ENCODE results near the gene RETREG1.
"Not testable (repeated sequence)": the region's sequence is repeated elsewhere in the genome, so short reads cannot be mapped to it uniquely, and the experiment has no call there.

Gene RETREG1

DNA sequence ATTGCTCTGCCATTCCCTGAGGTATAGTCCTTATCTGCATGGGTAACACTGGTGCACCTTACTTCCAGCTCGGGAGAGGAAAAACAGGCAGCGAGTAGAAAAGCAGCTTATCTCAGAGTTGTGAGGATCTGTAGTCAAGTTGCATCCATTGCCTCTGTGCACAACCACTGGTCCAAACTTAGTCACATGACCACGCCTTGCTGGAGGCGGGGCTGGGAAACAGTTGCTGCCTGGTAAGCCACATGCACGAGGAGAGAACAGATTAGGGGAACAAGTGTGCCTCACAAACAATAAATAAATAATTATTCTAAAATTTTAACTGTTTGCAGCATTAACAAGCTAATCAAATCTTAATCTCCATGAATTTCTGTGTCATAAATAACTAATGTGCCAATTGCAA lies 169.8 kb downstream of the RETREG1 start:
- no peak for DNase-seq

DNA sequence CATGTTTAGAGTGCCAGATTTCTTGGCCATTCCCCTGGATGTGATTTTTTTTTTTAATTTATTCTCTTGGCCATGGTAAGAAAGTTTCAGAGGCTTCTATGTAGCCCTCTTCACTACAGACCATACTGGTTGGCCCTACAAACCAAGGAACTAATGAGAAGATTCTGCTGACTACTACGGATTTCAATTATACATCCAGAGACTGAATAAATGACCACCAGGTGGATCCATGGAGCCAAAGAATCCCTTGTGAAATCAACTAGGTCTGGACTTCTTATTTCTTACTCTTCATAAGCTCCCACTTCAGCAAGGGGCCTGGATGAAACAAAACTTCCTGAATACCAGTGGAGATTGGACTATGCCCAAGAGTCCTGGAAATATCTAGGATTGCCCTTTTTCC lies 178.8 kb downstream of the RETREG1 start:
- no peak for DNase-seq

DNA sequence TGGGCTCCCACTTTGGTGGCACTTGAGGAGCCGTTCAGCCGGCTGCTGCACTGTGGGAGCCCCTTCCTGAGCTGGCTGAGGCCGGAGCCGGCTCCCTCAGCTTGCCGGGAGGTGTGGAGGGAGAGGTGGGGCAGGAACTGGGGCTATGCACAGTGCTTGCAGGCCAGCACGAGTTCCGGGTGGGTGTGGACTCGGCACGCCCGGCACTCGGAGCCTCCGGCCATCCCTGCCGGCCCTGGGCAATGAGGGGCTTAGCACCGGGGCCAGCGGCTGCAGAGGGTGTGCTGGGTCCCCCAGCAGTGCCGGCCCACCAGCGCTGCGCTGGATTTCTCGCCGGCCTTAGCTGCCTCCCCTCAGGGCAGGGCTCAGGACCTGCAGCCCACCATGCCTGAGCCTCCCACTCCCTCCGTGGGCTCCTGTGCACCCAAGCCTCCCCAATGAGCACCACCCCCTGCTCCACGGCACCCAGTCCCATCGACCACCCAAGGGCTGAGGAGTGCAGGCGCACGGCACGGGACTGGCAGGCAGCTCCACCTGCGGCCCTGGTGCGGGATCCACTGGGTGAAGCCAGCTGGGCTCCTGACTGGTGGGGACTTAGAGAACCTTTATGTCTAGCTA lies 180.6 kb downstream of the RETREG1 start:
- DNase-seq, result not testable (repeated sequence)

DNA sequence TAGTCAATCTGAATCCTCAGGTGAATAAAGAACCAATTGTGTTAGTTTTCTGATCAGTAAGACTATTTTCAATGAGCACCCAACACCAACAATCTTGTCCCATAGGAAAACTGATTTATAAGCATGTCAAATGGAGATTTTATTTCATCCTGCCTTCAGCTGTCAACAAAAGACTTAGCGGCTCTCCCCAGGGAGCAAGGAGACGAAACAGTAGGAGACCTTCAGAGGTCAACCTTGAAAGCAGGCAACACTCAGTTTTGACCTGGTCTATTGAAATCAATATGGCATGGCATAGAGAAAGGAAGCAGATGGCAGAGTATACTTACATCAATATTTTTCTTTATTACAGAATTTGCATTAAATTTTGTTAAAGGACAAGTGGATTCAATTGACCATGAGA lies 185.3 kb downstream of the RETREG1 start:
- no peak for DNase-seq

DNA sequence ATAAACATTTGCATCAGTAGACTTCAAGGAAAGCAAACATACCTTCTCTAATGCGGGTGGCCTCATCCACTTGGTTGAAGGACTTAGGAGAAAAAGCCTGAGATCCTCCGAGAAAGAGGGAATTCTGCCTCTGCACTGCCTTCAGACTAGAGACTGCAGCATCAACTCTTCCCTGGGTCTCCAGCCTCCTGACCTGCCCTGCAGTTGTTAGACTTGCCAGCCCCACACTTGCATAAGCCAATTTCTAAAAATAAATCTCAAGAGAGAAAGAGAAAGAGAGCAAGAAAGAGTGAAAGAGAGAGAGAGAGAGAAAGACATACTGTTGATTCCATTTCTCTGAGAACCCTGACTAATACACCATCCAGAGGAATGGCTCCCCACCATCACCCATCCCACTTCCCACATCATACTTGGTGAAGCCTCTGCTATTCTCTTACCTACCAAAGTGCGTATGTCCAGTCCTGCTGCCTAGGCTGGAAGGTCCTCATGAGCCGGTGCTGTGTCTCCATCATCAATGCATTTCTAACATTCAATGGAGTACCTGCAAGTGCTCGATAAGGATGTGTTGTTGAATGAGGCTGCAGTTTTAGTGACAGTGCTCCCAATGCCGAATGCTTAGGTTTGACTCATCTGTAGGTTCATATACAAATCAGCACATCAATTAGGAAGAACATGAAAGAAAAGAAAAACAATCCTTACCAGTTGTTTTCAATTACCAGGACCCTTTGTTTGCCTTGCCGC lies 186.3 kb downstream of the RETREG1 start:
- no peak for DNase-seq

DNA sequence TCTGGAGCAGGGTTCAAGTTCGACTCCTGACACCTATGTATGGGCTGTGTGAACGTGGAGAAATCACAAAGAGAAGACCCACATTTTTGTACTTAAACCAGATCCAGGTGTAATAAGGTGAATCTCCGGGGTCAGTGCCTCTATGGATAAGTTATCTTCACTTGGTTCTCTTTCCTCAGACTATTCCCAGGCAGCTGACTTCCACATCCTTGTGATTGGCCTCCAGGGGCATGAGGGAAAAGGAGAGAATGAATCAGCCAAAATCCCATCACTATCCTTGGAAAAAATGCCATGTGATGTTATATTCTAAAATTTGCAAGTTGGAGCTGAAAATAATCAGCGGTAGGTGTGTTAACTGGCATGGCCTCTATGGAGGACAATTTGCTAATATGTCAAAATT lies 188.4 kb downstream of the RETREG1 start:
- DNase-seq, result no peak

DNA sequence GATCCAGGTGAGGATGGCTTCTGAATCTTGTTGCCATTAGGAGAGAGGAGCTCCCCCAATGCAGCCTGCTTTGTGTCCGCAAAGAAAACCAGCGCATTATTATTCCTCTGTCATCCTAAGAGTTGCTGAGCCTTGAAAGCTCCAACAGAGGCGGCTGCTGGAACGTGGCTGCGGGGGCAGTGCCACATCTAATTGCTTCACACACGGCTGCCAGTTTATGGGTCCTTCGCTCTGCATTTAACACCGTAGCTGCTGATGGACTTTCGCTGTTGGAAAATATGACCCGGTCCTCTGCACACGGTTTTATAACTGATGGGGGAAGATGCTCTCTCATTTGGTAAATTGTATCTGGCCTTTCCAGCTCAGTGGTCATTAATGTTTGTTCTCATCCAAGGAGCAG lies 189.2 kb downstream of the RETREG1 start:
- DNase-seq, result no peak
